Measurements from ENCODE around the gene PTPRN2.

- TF ChIP-seq GATA2 (IDR thresholded peaks at IDR 0.05; ENCODE audit: low read depth, low read length) (no peak), GATA3 (IDR thresholded peaks at IDR 0.05; ENCODE audit: low read depth, low read length) (no peak)
Observed at GRCh38 chr7:157722137-157723060, 865.2 kb downstream of the PTPRN2 start.

All from SH-SY5Y (cell line).